ENCODE data around the gene RSRC2. TPM values are rescaled to one million over a fixed set of nuclear protein-coding genes. Genes with fewer than 3 reads are reported as not detected.
"Not testable (repeated sequence)": the region's sequence is repeated elsewhere in the genome, so short reads cannot be mapped to it uniquely, and the experiment has no call there.

The RSRC2 gene
- total RNA-seq, 1 experiment from 2014 or later: 77.9 TPM

- H3K36me3 Mint-ChIP-seq (ENCODE audit: insufficient read depth, unreplicated experiment): peaks cover 100% of the 10 kb centered on the region
- Histone ChIP-seq H3K36me3 (ENCODE audit: control insufficient read depth, insufficient read depth, low read length) (peaks cover 7% of the 10 kb centered on the region), H3K4me3 (ENCODE audit: low read depth, low read length) (no peak overlapping the region), H3K9me3 (no peaks in the 10 kb centered on the region), H3K4me1 (no peaks in the 10 kb centered on the region), H3K27me3 (replicated peaks; ENCODE audit: control insufficient read depth, insufficient read depth, low read length) (no peaks in the 10 kb centered on the region)
- H3K9me3 Mint-ChIP-seq (ENCODE audit: unreplicated experiment): no peaks in the 10 kb centered on the region
- no peaks in the 10 kb centered on the region for H3K27me3 Mint-ChIP-seq (ENCODE audit: insufficient read depth, unreplicated experiment)
- ChIA-PET POLR2A (no interaction called here), CTCF (no interaction called here)
- intact Hi-C loops (cut with micrococcal nuclease; ENCODE audit: unreplicated experiment): no loop called here
- H3K27ac Mint-ChIP-seq (ENCODE audit: unreplicated experiment): no peak overlapping the region
- no peak for DNase-seq
- H3K4me1 Mint-ChIP-seq (ENCODE audit: low read depth, unreplicated experiment): peaks cover 7% of the 10 kb centered on the region
- no peak for TF ChIP-seq CTCF (IDR thresholded peaks at IDR 0.05; ENCODE audit: insufficient read depth in 1 of 2, low read depth in 1 of 2, low read length in 1 of 2, severe bottlenecking in 1 of 2, unreplicated experiment in 1 of 2)
- no peak overlapping the region for H3K4me3 Mint-ChIP-seq (ENCODE audit: unreplicated experiment)
- BruUV-seq (replicated peaks): no TSS peak
Measured at GRCh38 chr12:122515275-122515674, 11.5 kb downstream of the RSRC2 start.

- Histone ChIP-seq H3K9me3 (no peaks in the 10 kb centered on the region), H3K4me3 (ENCODE audit: low read depth, low read length) (no peak overlapping the region), H3K27me3 (replicated peaks; ENCODE audit: control insufficient read depth, insufficient read depth, low read length) (no peaks in the 10 kb centered on the region), H3K4me1 (no peaks in the 10 kb centered on the region), H3K36me3 (ENCODE audit: control insufficient read depth, insufficient read depth, low read length) (peaks cover 5% of the 10 kb centered on the region)
- no peaks in the 10 kb centered on the region for H3K27me3 Mint-ChIP-seq (ENCODE audit: insufficient read depth, unreplicated experiment)
- H3K4me3 Mint-ChIP-seq (ENCODE audit: unreplicated experiment): no peak overlapping the region
- ChIA-PET POLR2A (no interaction called here), CTCF (no interaction called here)
- peaks cover 7% of the 10 kb centered on the region for H3K4me1 Mint-ChIP-seq (ENCODE audit: low read depth, unreplicated experiment)
- DNase-seq: no peak
- H3K27ac Mint-ChIP-seq (ENCODE audit: unreplicated experiment): no peak overlapping the region
- BruUV-seq (replicated peaks): no TSS peak
- TF ChIP-seq CTCF (IDR thresholded peaks at IDR 0.05; ENCODE audit: insufficient read depth in 1 of 2, low read depth in 1 of 2, low read length in 1 of 2, severe bottlenecking in 1 of 2, unreplicated experiment in 1 of 2): no peak
- H3K36me3 Mint-ChIP-seq (ENCODE audit: insufficient read depth, unreplicated experiment): peaks cover 100% of the 10 kb centered on the region
- intact Hi-C loops (cut with micrococcal nuclease; ENCODE audit: unreplicated experiment): no loop called here
- no peaks in the 10 kb centered on the region for H3K9me3 Mint-ChIP-seq (ENCODE audit: unreplicated experiment)
Measured at GRCh38 chr12:122513660-122514059, 13.1 kb downstream of the RSRC2 start.

- CTCF ChIA-PET; H3K9me3 ChIP-seq; H3K36me3 ChIP-seq (ENCODE audit: control insufficient read depth, insufficient read depth, low read length); H3K4me1 Mint-ChIP-seq (ENCODE audit: low read depth, unreplicated experiment); H3K27me3 Mint-ChIP-seq (ENCODE audit: insufficient read depth, unreplicated experiment); H3K4me1 ChIP-seq; DNase-seq; H3K4me3 ChIP-seq (ENCODE audit: low read depth, low read length); BruUV-seq (replicated peaks); POLR2A ChIA-PET; H3K27me3 ChIP-seq (replicated peaks; ENCODE audit: control insufficient read depth, insufficient read depth, low read length); H3K9me3 Mint-ChIP-seq (ENCODE audit: unreplicated experiment); intact Hi-C loops (cut with micrococcal nuclease; ENCODE audit: unreplicated experiment); H3K4me3 Mint-ChIP-seq (ENCODE audit: unreplicated experiment); H3K27ac Mint-ChIP-seq (ENCODE audit: unreplicated experiment): not testable (repeated sequence)
- peaks cover 100% of the 10 kb centered on the region for H3K36me3 Mint-ChIP-seq (ENCODE audit: insufficient read depth, unreplicated experiment)
Measured at GRCh38 chr12:122513028-122513427, 13.7 kb downstream of the RSRC2 start.

- POLR2A ChIA-PET: no interaction called here
- intact Hi-C loops (cut with micrococcal nuclease; ENCODE audit: unreplicated experiment): no loop called here
- CTCF ChIA-PET: no interaction called here
- Mint-ChIP-seq H3K9me3 (ENCODE audit: unreplicated experiment) (no peaks in the 10 kb centered on the region), H3K36me3 (ENCODE audit: insufficient read depth, unreplicated experiment) (peaks cover 99% of the 10 kb centered on the region), H3K27me3 (ENCODE audit: insufficient read depth, unreplicated experiment) (no peaks in the 10 kb centered on the region), H3K27ac (ENCODE audit: unreplicated experiment) (no peak overlapping the region), H3K4me3 (ENCODE audit: unreplicated experiment) (no peak overlapping the region), H3K4me1 (ENCODE audit: low read depth, unreplicated experiment) (no peaks in the 10 kb centered on the region)
- BruUV-seq (replicated peaks): no TSS peak
- TF ChIP-seq CTCF (IDR thresholded peaks at IDR 0.05; ENCODE audit: insufficient read depth in 1 of 2, low read depth in 1 of 2, low read length in 1 of 2, severe bottlenecking in 1 of 2, unreplicated experiment in 1 of 2): no peak
- Histone ChIP-seq H3K4me1 (no peaks in the 10 kb centered on the region), H3K36me3 (ENCODE audit: control insufficient read depth, insufficient read depth, low read length) (peaks cover 4% of the 10 kb centered on the region), H3K27me3 (replicated peaks; ENCODE audit: control insufficient read depth, insufficient read depth, low read length) (no peaks in the 10 kb centered on the region), H3K4me3 (ENCODE audit: low read depth, low read length) (no peak overlapping the region), H3K9me3 (no peaks in the 10 kb centered on the region)
- DNase-seq: no peak
Measured at GRCh38 chr12:122508163-122508562, 18.6 kb downstream of the RSRC2 start.
